HepG2 (cell line): ENCODE measurements around the gene ZFP1. TPM values are rescaled to one million over a fixed set of nuclear protein-coding genes. Genes with fewer than 3 reads are reported as not detected.

Source experiments
- DDIT3 ChIP-seq: sonication (generic); formaldehyde crosslinking; IDR thresholded peaks from 2 replicates; pipeline ENCODE4 v1.4.0; 2020; ENCODE audit warnings: mild to moderate bottlenecking, missing genetic modification reagents
- EED ChIP-seq: sonication (generic); formaldehyde crosslinking; IDR thresholded peaks from 2 replicates; pipeline ENCODE4 v1.5.0; 2020; ENCODE audit warnings: mild to moderate bottlenecking, missing genetic modification reagents
- EHMT2 ChIP-seq: fragments of 200-600 bp; sonication (generic); IDR thresholded peaks from 2 replicates; pipeline ENCODE4 v1.7.0; 2017; ENCODE audit warnings: antibody characterized with exemption, low read depth, low read length, borderline replicate concordance
- HOMEZ ChIP-seq: IDR thresholded peaks from 2 replicates; pipeline ENCODE4 v1.6.1; 2016; ENCODE audit warnings: low read depth
- JUN ChIP-seq: sonication (generic); formaldehyde crosslinking; IDR thresholded peaks from 2 replicates; pipeline ENCODE4 v1.4.0; 2020; ENCODE audit warnings: mild to moderate bottlenecking, missing genetic modification reagents
- KDM2A ChIP-seq: sonication (generic); formaldehyde crosslinking; IDR thresholded peaks from 2 replicates; pipeline ENCODE4 v1.4.0; 2020; ENCODE audit warnings: low read depth, missing genetic modification reagents, borderline replicate concordance
- NONO ChIP-seq, 2 experiments: fragments of 450-650 bp in 1 of 2; sonication (generic) in 1 of 2; formaldehyde crosslinking in 1 of 2; IDR thresholded peaks in 1 of 2; conservative IDR thresholded peaks in 1 of 2; 2 replicates each; pipeline versions ENCODE4 v1.6.1 to v1.8.0; 2017 to 2022; ENCODE audit warnings: mild to moderate bottlenecking in 1 of 2, missing genetic modification reagents in 1 of 2, moderate library complexity in 1 of 2
- PRDM15 ChIP-seq: sonication (generic); formaldehyde crosslinking; IDR thresholded peaks from 2 replicates; pipeline ENCODE4 v1.4.0; 2020; ENCODE audit warnings: missing genetic modification reagents
- PRMT3 ChIP-seq: sonication (generic); formaldehyde crosslinking; IDR thresholded peaks from 2 replicates; pipeline ENCODE4 v1.8.1; 2022; ENCODE audit warnings: low read depth, mild to moderate bottlenecking, moderate library complexity, missing genetic modification reagents, borderline replicate concordance
- REXO4 ChIP-seq: sonication (generic); formaldehyde crosslinking; IDR thresholded peaks from 2 replicates; pipeline ENCODE4 v1.8.0; 2022; ENCODE audit warnings: missing genetic modification reagents, mild to moderate bottlenecking, borderline replicate concordance
- TFAP4 ChIP-seq: sonication (generic); IDR thresholded peaks from 2 replicates; pipeline ENCODE4 v1.6.1; 2016; ENCODE audit warnings: low read depth, borderline replicate concordance
- TOPORS ChIP-seq: sonication (generic); formaldehyde crosslinking; IDR thresholded peaks from 2 replicates; pipeline ENCODE4 v1.8.0; 2023; ENCODE audit warnings: mild to moderate bottlenecking, missing genetic modification reagents
- ZBTB26 ChIP-seq: IDR thresholded peaks from 2 replicates; pipeline ENCODE4 v1.6.1; 2016; ENCODE audit warnings: missing compliant biosample characterization, missing genetic modification reagents, borderline replicate concordance
- ZNF143 ChIP-seq: sonication (generic); formaldehyde crosslinking; IDR thresholded peaks from 2 replicates; pipeline ENCODE4 v1.4.0; 2020; ENCODE audit warnings: missing genetic modification reagents
- ZNF34 ChIP-seq: sonication (generic); formaldehyde crosslinking; IDR thresholded peaks from 2 replicates; pipeline ENCODE4 v1.4.0; 2020; ENCODE audit warnings: mild to moderate bottlenecking, missing genetic modification reagents, borderline replicate concordance
- ZNF691 ChIP-seq: sonication (generic); formaldehyde crosslinking; IDR thresholded peaks from 2 replicates; pipeline ENCODE4 v1.4.0; 2020; ENCODE audit warnings: missing genetic modification reagents, low read depth, mild to moderate bottlenecking, borderline replicate concordance
- ZNF709 ChIP-seq: sonication (generic); formaldehyde crosslinking; IDR thresholded peaks from 2 replicates; pipeline ENCODE4 v1.5.0; 2020; ENCODE audit warnings: mild to moderate bottlenecking, missing genetic modification reagents
- ZNF790 ChIP-seq: sonication (generic); formaldehyde crosslinking; IDR thresholded peaks from 2 replicates; pipeline ENCODE4 v1.8.0; 2022; ENCODE audit warnings: missing genetic modification reagents, mild to moderate bottlenecking, borderline replicate concordance
- polyA plus RNA-seq, 8 experiments: library from polyadenylated mRNA; depleted of rRNA in 3 of 8; stranded (reverse) in 7 of 8; unstranded in 1 of 8; fragments of >200 nt; fragmentation: Illumina TruSeq in 4 of 8; extraction: Trizol in 4 of 8; gene quantifications; 2 replicates each; pipeline versions ENCODE4 v1.2.1 to v1.2.3, GENCODE V29; 2011 to 2016; ENCODE audit warnings: low read depth in 4 of 8, missing spikeins in 1 of 8, mixed read lengths in 1 of 8; ENCODE audit not compliant: insufficient read depth in 1 of 8
- total RNA-seq, 5 experiments: library from RNA; depleted of rRNA; stranded (reverse); fragments of >200 nt; fragmentation: Illumina TruSeq; extraction: Trizol; gene quantifications; 2 replicates each; pipeline ENCODE4 v1.2.3, GENCODE V29; 2016; ENCODE audit warnings: low read depth in 1 of 5

The ZFP1 gene
- total and polyA plus RNA-seq, 2 of the 13 experiments (the other 11 are each of a cell fraction or from before 2014, with no cell fraction given): 8.3 to 14.0 TPM

- peak; percentile 83; the same call in 1 of the 2 replicates for TF ChIP-seq KDM2A (CRISPR knock-in tag)
- peak; percentile 39; the same call in 1 of the 2 replicates for TF ChIP-seq TFAP4
- 0 out of 2 replicates have a peak, but pooled peaks have one; percentile 38 for TF ChIP-seq JUN (CRISPR knock-in tag)
- 0 out of 2 replicates have a peak, but pooled peaks have one; percentile 53 for TF ChIP-seq ZNF34 (CRISPR knock-in tag)
- TF ChIP-seq ZNF709 (CRISPR knock-in tag): no peak
- TF ChIP-seq TOPORS (CRISPR knock-in tag): peak; percentile 19; the same call in 1 of the 2 replicates
- 0 out of 2 replicates have a peak, but pooled peaks have one; percentile 26 for TF ChIP-seq ZNF143
- TF ChIP-seq HOMEZ: peak; percentile 58; the same call in 1 of the 2 replicates
- no peak for TF ChIP-seq PRMT3
- no peak for TF ChIP-seq PRDM15 (CRISPR knock-in tag)
- TF ChIP-seq ZNF691 (CRISPR knock-in tag): peak; percentile 93; the same call in 1 of the 2 replicates
- TF ChIP-seq ZBTB26 (CRISPR knock-in tag): peak; percentile 76
- TF ChIP-seq NONO (IDR thresholded peaks at IDR 0.05): no peak
- 0 out of 2 replicates have a peak, but pooled peaks have one; percentile 71 for TF ChIP-seq NONO (CRISPR knock-in tag; conservative IDR thresholded peaks at IDR 0.05)
- peak; percentile 46; the same call in 1 of the 2 replicates for TF ChIP-seq ZNF790 (CRISPR knock-in tag)
- TF ChIP-seq REXO4 (CRISPR knock-in tag): no peak
- TF ChIP-seq EED (CRISPR knock-in tag): no peak
- TF ChIP-seq DDIT3 (CRISPR knock-in tag): no peak
- TF ChIP-seq EHMT2: no peak
These were observed 32.0 kb upstream of the ZFP1 start, which contains the start of gene LDHD (continued) for GRCh38 chr16:75116081-75116910.
